Metanephros (tissue), 2 donors: ENCODE data around the gene FAM162A. TPM values are rescaled to one million over a fixed set of nuclear protein-coding genes. Genes with fewer than 3 reads are reported as not detected.

ENCODE experiments used
- small RNA-seq: library from RNA; depleted of rRNA; stranded (forward); fragments of <200 nt; gene quantifications from one replicate; pipeline ENCODE3, GENCODE V24; 2014; ENCODE audit warnings: low replicate concordance
- total RNA-seq: library from RNA; depleted of rRNA; stranded (reverse); fragments of >200 nt; gene quantifications from one replicate; pipeline ENCODE4 v1.2.3, GENCODE V29; 2014

Gene FAM162A
- total RNA-seq: 34.0 TPM

GRCh38 chr3:122383771-122384697, at the start of gene FAM162A:
TSS of gene FAM162A (plus strand) at chr3:122384182. CDS start at chr3:122384266, 84 bp downstream.

GRCh38 chr3:122382888-122383666, 905 bp upstream of the FAM162A start, which contains the start of gene MIX23:
TSS of gene MIX23 (minus strand) at chr3:122383231. CDS start at chr3:122383224, 7 bp downstream.

GRCh38 chr3:122415762-122416654, 32.0 kb downstream of the FAM162A start, which contains the start of gene WDR5B:
TSS of gene WDR5B (minus strand) at chr3:122416062. CDS start at chr3:122415528, 534 bp downstream.

Small RNA genes lying within 50 kb of the gene (small RNA-seq; reads per million reads assigned to genes)
- not detected for gene AC083798.1

Other genes with a start within 250 kb of the FAM162A start
- 24.4 TPM for gene CASR, start 200.5 kb upstream of the FAM162A start, total RNA-seq
- gene CSTA, start 58.9 kb upstream of the FAM162A start, total RNA-seq: 2.0 TPM
- gene MIX23, start 951 bp upstream of the FAM162A start, total RNA-seq: 14.8 TPM
- gene WDR5B, start 31.9 kb downstream of the FAM162A start, total RNA-seq: 5.5 TPM
- gene KPNA1, start 130.8 kb downstream of the FAM162A start, total RNA-seq: 26.9 TPM
- gene PARP9, start 180.1 kb downstream of the FAM162A start, total RNA-seq: 15.5 TPM
- gene DTX3L, start 180.2 kb downstream of the FAM162A start, total RNA-seq: 16.2 TPM
- gene PARP15, start 193.5 kb downstream of the FAM162A start, total RNA-seq: 1.6 TPM